Measurements from ENCODE around the gene CLK3.

DNA sequence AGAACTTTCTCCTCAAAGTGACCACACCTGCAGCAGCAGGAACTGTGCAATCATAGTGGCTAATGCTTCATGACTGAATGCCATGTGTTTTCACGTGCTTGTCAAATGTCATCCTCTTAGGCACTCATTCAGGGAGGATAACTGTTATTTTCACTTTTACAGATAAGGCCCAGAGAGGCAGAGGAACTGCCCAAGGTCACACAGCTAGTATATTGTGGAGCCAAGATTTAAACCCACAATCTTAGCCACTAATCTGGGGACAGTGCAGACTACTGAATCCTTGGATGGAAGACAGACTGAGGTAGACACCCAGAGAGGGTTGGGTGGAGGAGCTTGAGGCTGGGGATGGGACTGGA lies 9.9 kb upstream of the CLK3 start:
- TF ChIP-seq, protein P1, sequence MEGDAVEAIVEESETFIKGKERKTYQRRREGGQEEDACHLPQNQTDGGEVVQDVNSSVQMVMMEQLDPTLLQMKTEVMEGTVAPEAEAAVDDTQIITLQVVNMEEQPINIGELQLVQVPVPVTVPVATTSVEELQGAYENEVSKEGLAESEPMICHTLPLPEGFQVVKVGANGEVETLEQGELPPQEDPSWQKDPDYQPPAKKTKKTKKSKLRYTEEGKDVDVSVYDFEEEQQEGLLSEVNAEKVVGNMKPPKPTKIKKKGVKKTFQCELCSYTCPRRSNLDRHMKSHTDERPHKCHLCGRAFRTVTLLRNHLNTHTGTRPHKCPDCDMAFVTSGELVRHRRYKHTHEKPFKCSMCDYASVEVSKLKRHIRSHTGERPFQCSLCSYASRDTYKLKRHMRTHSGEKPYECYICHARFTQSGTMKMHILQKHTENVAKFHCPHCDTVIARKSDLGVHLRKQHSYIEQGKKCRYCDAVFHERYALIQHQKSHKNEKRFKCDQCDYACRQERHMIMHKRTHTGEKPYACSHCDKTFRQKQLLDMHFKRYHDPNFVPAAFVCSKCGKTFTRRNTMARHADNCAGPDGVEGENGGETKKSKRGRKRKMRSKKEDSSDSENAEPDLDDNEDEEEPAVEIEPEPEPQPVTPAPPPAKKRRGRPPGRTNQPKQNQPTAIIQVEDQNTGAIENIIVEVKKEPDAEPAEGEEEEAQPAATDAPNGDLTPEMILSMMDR (IDR thresholded peaks at IDR 0.05; ENCODE audit: insufficient read depth, low read length, poor library complexity, severe bottlenecking): no peak
- TF ChIP-seq EZH2phosphoT487 (conservative IDR thresholded peaks at IDR 0.05; ENCODE audit: low read length): no peak
